ENCODE results near the gene IGLL5. TPM values are rescaled to one million over a fixed set of nuclear protein-coding genes. Genes with fewer than 3 reads are reported as not detected.

The IGLL5 gene
- polyA plus RNA-seq, 1 of the 3 experiments (the other 2 are of a cell fraction), result not detected

- TF ChIP-seq ZBTB33 (IDR thresholded peaks at IDR 0.05; ENCODE audit: borderline replicate concordance, low read depth), result no peak
- TF ChIP-seq IRF3 (IDR thresholded peaks at IDR 0.05; ENCODE audit: low read depth, low read length), result no peak
- TF ChIP-seq GATA2 (CRISPR knock-in tag; IDR thresholded peaks at IDR 0.05), result no peak
- no peak for TF ChIP-seq TCF12 (IDR thresholded peaks at IDR 0.05)
- peak; percentile 79 for TF ChIP-seq RAD21 (IDR thresholded peaks at IDR 0.05; ENCODE audit: low read length)
- no peak for TF ChIP-seq USF1 (IDR thresholded peaks at IDR 0.05; ENCODE audit: borderline replicate concordance, low read depth)
Measured at GRCh38 chr22:22877523-22878210, 9.9 kb upstream of the IGLL5 start (continued).

- no peaks in the 10 kb centered on the region for H3K36me3 ChIP-seq (replicated peaks in 1 of 2; ENCODE audit: control insufficient read depth in 1 of 2, insufficient read depth in 2 of 2, low read length in 1 of 2)
- H3K79me2 ChIP-seq (ENCODE audit: insufficient read depth), result no peaks in the 10 kb centered on the region
- no peaks in the 10 kb centered on the region for H3K9me2 ChIP-seq
- ChIA-PET POLR2A (no interaction called here), CTCF (interaction anchor here (0.9 to 4.6 kb wide), 18 partner anchors 8 to 414 kb away, joined by 3 to 68 read pairs (median 6); no protein-coding TSS in a partner anchor)
- H3K4me3 ChIP-seq (ENCODE audit: low read depth in 2 of 2, low read length in 1 of 2), result no peak overlapping the region
- H3K27me3 ChIP-seq (ENCODE audit: insufficient read depth), result no peaks in the 10 kb centered on the region
- H3K27ac ChIP-seq (ENCODE audit: low read depth in 2 of 2, low read length in 1 of 2), result no peak overlapping the region
- H3K4me2 ChIP-seq, result no peak overlapping the region
- H3F3A ChIP-seq (replicated peaks; ENCODE audit: insufficient read depth), result no peaks in the 10 kb centered on the region
- TF ChIP-seq MEF2A (IDR thresholded peaks at IDR 0.05; ENCODE audit: borderline replicate concordance, low read depth), result no peak
- TF ChIP-seq RXRA (IDR thresholded peaks at IDR 0.05; ENCODE audit: borderline replicate concordance, low read depth), result no peak
- TF ChIP-seq JUND (IDR thresholded peaks at IDR 0.05), result no peak
- TF ChIP-seq GATA2 (CRISPR knock-in tag; IDR thresholded peaks at IDR 0.05), result no peak
- TF ChIP-seq PBX3 (IDR thresholded peaks at IDR 0.05), result no peak
- no peak for TF ChIP-seq ELF1 (IDR thresholded peaks at IDR 0.05)
- TF ChIP-seq IRF3 (IDR thresholded peaks at IDR 0.05; ENCODE audit: low read depth, low read length), result no peak
- no peak for TF ChIP-seq RCOR1 (IDR thresholded peaks at IDR 0.05; ENCODE audit: low read length)
- no peak for TF ChIP-seq MAX (IDR thresholded peaks at IDR 0.05; ENCODE audit: low read depth)
- DNase-seq, result no peak
- no peak overlapping the region for H3K9ac ChIP-seq
- peaks cover 0 to 33% of the 10 kb centered on the region in 2 experiments; a peak in 2 of 4 replicates for H3K4me1 ChIP-seq (ENCODE audit: control insufficient read depth in 1 of 2, insufficient read depth in 2 of 2, low read depth in 1 of 2, low read length in 1 of 2)
- no peaks in the 10 kb centered on the region for H4K20me1 ChIP-seq (ENCODE audit: insufficient read depth)
- H2AFZ ChIP-seq (ENCODE audit: low read depth), result no peak overlapping the region
- WGBS (ENCODE audit: low lambda C conversion rate), result 0% methylated on average over 2 of the region's 2 CpGs
- no peaks in the 10 kb centered on the region for H3K9me3 ChIP-seq
Measured at GRCh38 chr22:22878211-22878570, 9.4 kb upstream of the IGLL5 start.

Data from SK-N-SH (cell line).